Loucy (cell line): Measurements from ENCODE around the gene OPTN.
"Not testable (repeated sequence)": the region's sequence is repeated elsewhere in the genome, so short reads cannot be mapped to it uniquely, and the experiment has no call there.

Source experiments
- H2AFZ ChIP-seq: fragments of 200-600 bp; sonication (generic); 2 replicates; pipeline ENCODE4 v1.6.0; 2016; ENCODE audit warnings: antibody characterized with exemption, mild to moderate bottlenecking, low read length, moderate library complexity
- H3F3A ChIP-seq: fragments of 200-600 bp; 2 replicates; pipeline ENCODE4 v1.6.0; 2016; ENCODE audit warnings: antibody characterized with exemption, low read depth, mild to moderate bottlenecking
- H3K27me3 ChIP-seq: fragments of 200-600 bp; sonication (generic); 2 replicates; pipeline ENCODE4 v1.6.1; 2014; ENCODE audit warnings: low read length, mild to moderate bottlenecking; ENCODE audit not compliant: insufficient read depth, poor library complexity, severe bottlenecking
- H3K36me3 ChIP-seq: fragments of 200-600 bp; sonication (generic); 2 replicates; pipeline ENCODE4 v1.6.1; 2016; ENCODE audit warnings: low read length; ENCODE audit not compliant: insufficient read depth
- H3K4me1 ChIP-seq: fragments of 200-600 bp; sonication (generic); 2 replicates; pipeline ENCODE4 v1.5.1; 2014; ENCODE audit warnings: low read length, mild to moderate bottlenecking; ENCODE audit not compliant: insufficient read depth, poor library complexity, severe bottlenecking
- H3K4me2 ChIP-seq: fragments of 200-600 bp; sonication (generic); 2 replicates; pipeline ENCODE4 v1.6.0; 2014; ENCODE audit warnings: antibody characterized with exemption, low read length, low read depth, mild to moderate bottlenecking; ENCODE audit not compliant: poor library complexity, severe bottlenecking
- H3K4me3 ChIP-seq: fragments of 200-600 bp; sonication (generic); 2 replicates; pipeline ENCODE4 v1.5.1; 2014; ENCODE audit warnings: low read length, mild to moderate bottlenecking, mixed read lengths; ENCODE audit not compliant: poor library complexity, severe bottlenecking
- H3K79me2 ChIP-seq: fragments of 200-600 bp; sonication (generic); 2 replicates; pipeline ENCODE4 v1.6.1; 2014; ENCODE audit warnings: low read length; ENCODE audit not compliant: insufficient read depth
- H3K9ac ChIP-seq: fragments of 200-600 bp; sonication (generic); 2 replicates; pipeline ENCODE4 v1.6.0; 2014; ENCODE audit warnings: mild to moderate bottlenecking, low read depth, low read length, moderate library complexity; ENCODE audit not compliant: poor library complexity, severe bottlenecking
- H3K9me2 ChIP-seq: fragments of 200-600 bp; sonication (generic); replicated peaks from 2 replicates; pipeline ENCODE4 v1.6.1; 2016; ENCODE audit warnings: low read depth, low read length, mixed read lengths
- H3K9me3 ChIP-seq: fragments of 200-600 bp; sonication (generic); 2 replicates; pipeline ENCODE4 v1.6.1; 2014; ENCODE audit warnings: mild to moderate bottlenecking, antibody characterized with exemption, low read length, low read depth; ENCODE audit not compliant: insufficient read depth
- H4K20me1 ChIP-seq: fragments of 200-600 bp; sonication (generic); 2 replicates; pipeline ENCODE4 v1.6.0; 2014; ENCODE audit warnings: antibody characterized with exemption, low read length, mild to moderate bottlenecking; ENCODE audit not compliant: insufficient read depth, poor library complexity, severe bottlenecking
- CTCF ChIP-seq: fragments of 200-600 bp; sonication (generic); conservative IDR thresholded peaks from 2 replicates; pipeline ENCODE4 v1.5.1; 2014; ENCODE audit warnings: mild to moderate bottlenecking, antibody characterized with exemption, low read length
- EZH2phosphoT487 ChIP-seq: fragments of 200-600 bp; IDR thresholded peaks from 2 replicates; pipeline ENCODE4 v1.6.1; 2018; ENCODE audit warnings: antibody characterized with exemption, mild to moderate bottlenecking, moderate library complexity, borderline replicate concordance

OPTN gene

DNA sequence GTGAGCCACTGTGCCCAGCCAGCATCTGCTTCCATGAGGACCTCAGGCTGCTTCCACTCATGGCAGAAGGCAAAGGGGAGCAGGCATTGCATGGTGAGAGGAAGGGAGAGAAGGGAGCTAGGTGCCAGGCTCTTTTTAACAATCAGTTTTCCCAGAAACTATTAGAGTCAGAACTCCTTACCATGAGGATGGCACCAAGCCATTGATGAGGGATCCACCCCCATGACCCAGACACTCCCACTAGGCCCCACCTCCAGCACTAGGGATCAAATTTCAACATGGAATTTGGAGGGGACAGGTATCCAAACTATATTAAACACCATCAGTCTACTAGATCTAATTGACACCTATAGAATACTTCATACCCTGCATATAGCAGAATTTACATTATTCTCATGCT, 47.2 kb downstream of the OPTN start:
- Histone ChIP-seq H2AFZ (no peak overlapping the region), H3K4me3 (no peak overlapping the region)
- TF ChIP-seq EZH2phosphoT487 (no peak), CTCF (no peak)

GRCh38 chr10:13152296-13152695, 52.3 kb downstream of the OPTN start:
- Histone ChIP-seq H3K4me2 (no peak overlapping the region), H4K20me1 (no peaks in the 10 kb centered on the region), H2AFZ (no peak overlapping the region), H3K9ac (no peak overlapping the region), H3K79me2 (no peaks in the 10 kb centered on the region), H3K4me3 (no peak overlapping the region), H3K9me2 (no peaks in the 10 kb centered on the region), H3K9me3 (no peaks in the 10 kb centered on the region), H3F3A (no peaks in the 10 kb centered on the region), H3K27me3 (no peaks in the 10 kb centered on the region), H3K4me1 (no peaks in the 10 kb centered on the region), H3K36me3 (no peaks in the 10 kb centered on the region)
- TF ChIP-seq CTCF, result no peak

More for the DNA sequence above, 47.2 kb downstream of the OPTN start:
- no peaks in the 10 kb centered on the region for H3K4me1 ChIP-seq
- no peak overlapping the region for H3K9ac ChIP-seq
- H3K9me3 ChIP-seq, result no peaks in the 10 kb centered on the region
- H3K79me2 ChIP-seq, result no peaks in the 10 kb centered on the region
- H3F3A ChIP-seq, result no peaks in the 10 kb centered on the region
- no peaks in the 10 kb centered on the region for H4K20me1 ChIP-seq
- H3K4me2 ChIP-seq, result no peak overlapping the region
- no peaks in the 10 kb centered on the region for H3K9me2 ChIP-seq
- no peaks in the 10 kb centered on the region for H3K27me3 ChIP-seq
- no peaks in the 10 kb centered on the region for H3K36me3 ChIP-seq

- H3K4me1 ChIP-seq, H3K9me3 ChIP-seq, H3K9me2 ChIP-seq, H3K9ac ChIP-seq, H3K27me3 ChIP-seq, H3F3A ChIP-seq, H2AFZ ChIP-seq, H3K79me2 ChIP-seq, H3K4me3 ChIP-seq, H3K36me3 ChIP-seq, H3K4me2 ChIP-seq, H4K20me1 ChIP-seq: not testable (repeated sequence)
These were observed 55.9 kb downstream of the OPTN start for GRCh38 chr10:13155860-13156259.

GRCh38 chr10:13158401-13158800, 58.4 kb downstream of the OPTN start:
- Histone ChIP-seq H3K4me3 (no peak overlapping the region), H3K27me3 (no peaks in the 10 kb centered on the region)

More at GRCh38 chr10:13158401-13158800, 58.4 kb downstream of the OPTN start:
- no peak overlapping the region for H2AFZ ChIP-seq
- H3K9me2 ChIP-seq, result no peaks in the 10 kb centered on the region
- H3K36me3 ChIP-seq, result no peaks in the 10 kb centered on the region
- H3K9me3 ChIP-seq, result no peaks in the 10 kb centered on the region
- peaks cover 20% of the 10 kb centered on the region for H3K79me2 ChIP-seq
- H3K4me1 ChIP-seq, result peaks cover 18% of the 10 kb centered on the region
- peaks cover 5% of the 10 kb centered on the region for H4K20me1 ChIP-seq
- TF ChIP-seq CTCF, result no peak
- no peak for TF ChIP-seq EZH2phosphoT487
- H3K4me2 ChIP-seq, result no peak overlapping the region
- no peaks in the 10 kb centered on the region for H3F3A ChIP-seq
- H3K9ac ChIP-seq, result no peak overlapping the region
